D721Med (cell line): ENCODE data around the gene TM2D3.

Source experiments
- DNase-seq: peaks from one replicate; pipeline ENCODE4 v3.0.0; 2011; ENCODE audit warnings: low spot score; ENCODE audit not compliant: insufficient read length
- FAIRE-seq: peaks from 2 replicates; lab custom pipeline; 2011; peaks lifted over from hg19 to GRCh38; lab: Jason Lieb, UNC
- CTCF ChIP-seq: IDR thresholded peaks from 2 replicates; pipeline ENCODE4 v1.5.1; 2012; ENCODE audit warnings: mild to moderate bottlenecking, control low read depth; ENCODE audit not compliant: insufficient read depth; ENCODE audit errors: missing control alignments

Gene TM2D3

GRCh38 chr15:101615986-101616848 lies 36.0 kb downstream of the TM2D3 start:
- FAIRE-seq (no peak), DNase-seq (no peak)

GRCh38 chr15:101615414-101615985 lies 36.7 kb downstream of the TM2D3 start:
- no peak for TF ChIP-seq CTCF
- DNase-seq (no peak), FAIRE-seq (no peak)

More at GRCh38 chr15:101615986-101616848, 36.0 kb downstream of the TM2D3 start:
- no peak for TF ChIP-seq CTCF

GRCh38 chr15:101614761-101615160 lies 37.4 kb downstream of the TM2D3 start:
- TF ChIP-seq CTCF, result no peak
- DNase-seq (no peak), FAIRE-seq (no peak)

GRCh38 chr15:101614001-101614585 lies 38.1 kb downstream of the TM2D3 start:
- DNase-seq (no peak), FAIRE-seq (no peak)
- TF ChIP-seq CTCF, result no peak

GRCh38 chr15:101613130-101614000 lies 38.8 kb downstream of the TM2D3 start:
- FAIRE-seq (no peak), DNase-seq (no peak)
- TF ChIP-seq CTCF, result no peak

GRCh38 chr15:101612676-101613075 lies 39.5 kb downstream of the TM2D3 start:
- TF ChIP-seq CTCF, result no peak
- FAIRE-seq, result no peak

More at GRCh38 chr15:101612676-101613075, 39.5 kb downstream of the TM2D3 start:
- DNase-seq, result no peak
